HG02852 (cell line): Measurements from ENCODE around the gene NME3.

Source experiments
- ATAC-seq: cut with Tn5 transposase; IDR thresholded peaks from one replicate; pipeline ENCODE4 v1.9.1; 2021; ENCODE audit warnings: mild to moderate bottlenecking, moderate library complexity; ENCODE audit not compliant: unreplicated experiment

The NME3 gene

GRCh38 chr16:1729445-1729844 is 41.9 kb downstream of the NME3 start:
- no peak for ATAC-seq

- ATAC-seq: no peak
These were observed 42.3 kb downstream of the NME3 start for GRCh38 chr16:1729026-1729425.

DNA sequence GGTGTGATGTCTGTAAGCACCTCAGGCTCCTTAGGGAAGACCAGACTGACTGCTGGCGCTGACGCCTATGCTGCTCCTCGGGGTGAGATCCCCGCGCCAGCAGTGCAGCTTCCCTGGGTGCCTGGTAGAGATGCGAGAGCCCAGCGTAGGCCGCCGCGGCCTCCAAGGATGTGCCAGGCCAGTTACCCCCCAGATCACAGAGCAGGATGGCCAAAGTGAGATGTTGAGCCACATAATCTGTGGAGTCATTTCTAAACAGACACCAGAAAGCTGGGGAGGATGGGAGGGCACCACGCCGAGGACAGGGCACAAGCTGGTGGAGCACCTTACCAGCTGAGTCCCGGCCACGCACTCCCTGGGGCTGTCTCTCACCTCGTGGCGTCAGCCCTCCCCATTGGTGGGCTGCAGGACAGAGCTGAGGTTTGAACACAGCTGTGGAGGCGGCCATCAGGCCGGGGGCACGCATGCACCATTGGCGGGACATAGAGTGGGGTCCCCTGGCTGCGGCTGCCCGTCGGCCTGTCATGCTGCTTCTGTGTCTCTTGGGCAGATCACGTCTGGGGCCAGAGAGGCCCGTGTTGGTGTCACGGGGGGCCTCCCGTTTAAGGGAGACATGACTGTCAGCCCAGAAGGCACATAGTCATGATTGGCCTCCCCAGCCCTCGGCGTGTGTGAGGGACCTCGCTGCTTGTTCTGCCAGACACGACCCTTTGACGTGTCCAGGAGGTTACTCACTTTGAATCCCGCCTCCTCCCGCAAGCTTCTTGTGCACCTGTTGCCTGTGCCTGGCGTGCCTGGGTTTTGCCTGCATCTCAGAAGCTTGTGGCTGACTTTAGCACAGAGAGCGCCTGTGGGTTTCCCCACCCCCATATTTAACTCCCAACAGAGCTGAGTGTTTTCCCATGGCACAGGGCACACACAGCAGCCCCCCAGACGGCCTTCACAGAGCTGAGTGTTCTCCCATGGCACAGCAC is 43.4 kb downstream of the NME3 start:
- ATAC-seq: no peak

- ATAC-seq: no peak
These were observed 44.5 kb downstream of the NME3 start for GRCh38 chr16:1726661-1727502.

GRCh38 chr16:1724491-1724890 is 46.9 kb downstream of the NME3 start:
- ATAC-seq: no peak

DNA sequence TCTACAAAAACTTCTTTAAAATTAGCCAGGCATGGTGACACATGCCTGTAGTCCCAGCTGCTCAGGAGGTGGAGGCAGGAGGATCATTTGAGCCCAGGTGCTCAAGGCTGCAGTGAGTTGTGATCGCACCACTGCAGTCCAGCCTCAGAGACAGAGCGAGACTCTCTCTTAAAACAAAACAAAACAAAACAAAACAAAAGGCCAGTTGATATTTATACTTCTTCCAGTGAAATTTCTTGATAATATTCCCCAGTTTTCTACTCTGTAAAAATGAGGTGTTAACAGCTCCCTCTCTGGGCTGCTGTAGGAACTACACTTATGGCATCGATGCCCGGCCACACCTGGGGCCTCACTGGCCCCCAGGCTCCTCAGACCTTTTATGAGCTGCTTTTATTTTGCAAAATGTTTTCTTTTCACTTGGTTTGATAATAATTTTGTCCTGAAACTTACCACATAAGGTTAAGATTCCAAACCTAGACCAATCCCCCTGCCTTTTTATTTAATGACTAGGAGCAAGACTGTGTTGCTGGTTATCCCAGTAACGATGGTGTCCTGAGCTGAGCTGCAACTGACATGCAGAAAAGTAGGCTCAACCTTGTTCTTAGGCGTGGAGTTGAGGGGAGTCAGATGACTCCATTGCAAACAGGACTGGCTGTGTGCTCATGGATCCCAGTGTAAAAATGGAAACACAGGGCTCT is 47.7 kb downstream of the NME3 start:
- ATAC-seq: no peak

GRCh38 chr16:1721372-1721771 is 50.0 kb downstream of the NME3 start:
- ATAC-seq: no peak
